ENCODE measurements around the gene SRSF4. TPM values are rescaled to one million over a fixed set of nuclear protein-coding genes. Genes with fewer than 3 reads are reported as not detected.

The SRSF4 gene
- total RNA-seq, 4 donors from 2014 or later = 41.4 to 82.6 (median 56.4) TPM

DNA sequence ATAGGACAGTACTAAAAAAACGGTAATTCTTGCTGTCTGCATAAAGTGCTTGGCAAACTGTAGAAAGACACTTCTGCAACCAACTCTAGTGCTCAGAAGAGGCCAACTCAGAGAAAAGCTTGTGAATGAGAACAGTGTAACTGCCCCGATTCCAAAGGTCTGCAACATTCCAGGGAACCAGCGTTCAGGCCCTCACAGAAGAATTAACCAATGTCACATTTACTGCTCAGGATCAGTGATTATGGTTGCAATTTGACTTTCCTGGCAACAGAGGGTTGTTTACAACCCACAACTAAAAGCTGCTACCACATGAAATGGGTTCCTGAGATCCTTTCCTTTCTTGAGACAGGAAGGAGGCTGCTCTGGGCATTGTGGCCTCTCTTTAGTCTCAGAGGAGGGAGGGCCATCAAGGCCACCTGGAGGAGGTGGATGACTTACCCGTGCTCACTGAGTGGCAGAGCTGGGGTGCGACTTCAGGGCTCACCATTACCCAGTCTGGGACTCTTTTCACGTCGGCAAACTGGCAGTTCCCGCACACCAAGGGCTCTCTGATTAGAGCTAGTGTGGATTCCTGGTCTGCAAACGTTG is 15.3 kb downstream of the SRSF4 start:
- WGBS, 2 donors = 64 to 83% methylated on average over 9 of the region's 9 CpGs
- intact Hi-C loops (cut with DNase I) = no loop called here
- Histone ChIP-seq H3K4me3 (no peak overlapping the region), H3K27me3 (no peaks in the 10 kb centered on the region), H3K36me3 (peaks cover 0 to 77% (median 13%) of the 10 kb centered on the region in 3 donors), H3K9me3 (no peaks in the 10 kb centered on the region), H3K27ac (no peak overlapping the region), H3K4me1 (peaks cover 2 to 55% (median 23%) of the 10 kb centered on the region in 3 donors)
- DNase-seq = no peak
- TF ChIP-seq, protein P1, sequence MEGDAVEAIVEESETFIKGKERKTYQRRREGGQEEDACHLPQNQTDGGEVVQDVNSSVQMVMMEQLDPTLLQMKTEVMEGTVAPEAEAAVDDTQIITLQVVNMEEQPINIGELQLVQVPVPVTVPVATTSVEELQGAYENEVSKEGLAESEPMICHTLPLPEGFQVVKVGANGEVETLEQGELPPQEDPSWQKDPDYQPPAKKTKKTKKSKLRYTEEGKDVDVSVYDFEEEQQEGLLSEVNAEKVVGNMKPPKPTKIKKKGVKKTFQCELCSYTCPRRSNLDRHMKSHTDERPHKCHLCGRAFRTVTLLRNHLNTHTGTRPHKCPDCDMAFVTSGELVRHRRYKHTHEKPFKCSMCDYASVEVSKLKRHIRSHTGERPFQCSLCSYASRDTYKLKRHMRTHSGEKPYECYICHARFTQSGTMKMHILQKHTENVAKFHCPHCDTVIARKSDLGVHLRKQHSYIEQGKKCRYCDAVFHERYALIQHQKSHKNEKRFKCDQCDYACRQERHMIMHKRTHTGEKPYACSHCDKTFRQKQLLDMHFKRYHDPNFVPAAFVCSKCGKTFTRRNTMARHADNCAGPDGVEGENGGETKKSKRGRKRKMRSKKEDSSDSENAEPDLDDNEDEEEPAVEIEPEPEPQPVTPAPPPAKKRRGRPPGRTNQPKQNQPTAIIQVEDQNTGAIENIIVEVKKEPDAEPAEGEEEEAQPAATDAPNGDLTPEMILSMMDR (IDR thresholded peaks at IDR 0.05) = no peak
- no peak for TF ChIP-seq POLR2A (IDR thresholded peaks at IDR 0.05)

GRCh38 chr1:29164588-29164987 is 17.1 kb downstream of the SRSF4 start:
- WGBS, 2 donors = 82 to 86% methylated on average over 4 of the region's 4 CpGs
- H3K9me3 ChIP-seq = no peaks in the 10 kb centered on the region
- TF ChIP-seq, protein P1 (IDR thresholded peaks at IDR 0.05) = no peak
- no peak for TF ChIP-seq POLR2A (IDR thresholded peaks at IDR 0.05)
- H3K27me3 ChIP-seq = no peaks in the 10 kb centered on the region
- intact Hi-C loops (cut with DNase I) = no loop called here
- DNase-seq = no peak
- peaks cover 0 to 48% (median 11%) of the 10 kb centered on the region in 3 donors for H3K4me1 ChIP-seq
- H3K36me3 ChIP-seq = peaks cover 0 to 94% (median 13%) of the 10 kb centered on the region in 3 donors
- H3K4me3 ChIP-seq = no peak overlapping the region
- H3K27ac ChIP-seq = no peak overlapping the region

DNA sequence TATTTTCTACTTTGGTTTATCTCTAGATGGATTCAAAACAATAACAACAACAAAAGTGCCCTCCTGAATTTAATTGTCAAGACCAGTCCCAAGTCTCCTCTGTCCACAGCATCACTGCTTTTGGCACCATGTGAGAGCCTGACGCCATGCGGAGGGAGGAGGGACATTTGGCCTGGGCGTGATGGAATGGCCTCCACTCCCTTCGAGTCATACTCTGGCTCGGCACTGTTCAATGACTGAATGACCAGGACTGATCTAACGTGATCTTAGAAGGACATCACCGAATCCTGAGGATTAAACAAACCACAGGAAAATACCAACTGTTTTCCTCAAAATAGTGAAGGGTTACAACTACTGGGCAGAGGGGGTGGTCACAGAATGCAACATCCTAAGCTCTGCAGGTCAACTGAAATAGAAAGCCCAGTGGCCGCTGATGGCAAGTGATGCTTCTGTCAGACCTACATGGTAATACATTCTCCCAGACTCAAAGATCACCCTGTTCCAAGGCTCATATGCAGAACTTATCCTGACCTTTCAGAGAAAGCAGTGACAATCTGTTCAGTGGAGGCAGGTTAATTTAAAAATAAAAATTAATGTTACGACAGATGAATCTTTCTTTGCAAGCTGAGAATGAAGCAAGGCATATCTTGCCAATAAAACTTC is 19.1 kb downstream of the SRSF4 start:
- Histone ChIP-seq H3K9me3 (no peaks in the 10 kb centered on the region), H3K27ac (peak overlapping the region in 1 of 4 donors; percentile 31), H3K36me3 (peaks cover 0 to 95% (median 25%) of the 10 kb centered on the region in 3 donors), H3K4me1 (peaks cover 0 to 35% (median 11%) of the 10 kb centered on the region in 3 donors), H3K27me3 (no peaks in the 10 kb centered on the region), H3K4me3 (no peak overlapping the region)
- WGBS, 2 donors = 64 to 71% methylated on average over 8 to 9 of the region's 9 CpGs
- intact Hi-C loops (cut with DNase I) = no loop called here
- TF ChIP-seq, protein P1 (IDR thresholded peaks at IDR 0.05) = no peak
- no peak for TF ChIP-seq POLR2A (IDR thresholded peaks at IDR 0.05)
- DNase-seq = no peak

- DNase-seq = no peak
- intact Hi-C loops (cut with DNase I) = no loop called here
- TF ChIP-seq, protein P1 (IDR thresholded peaks at IDR 0.05) = no peak
- no peak for TF ChIP-seq POLR2A (IDR thresholded peaks at IDR 0.05)
- 46 to 56% methylated on average over 4 of the region's 4 CpGs for WGBS, 2 donors
- Histone ChIP-seq H3K9me3 (no peaks in the 10 kb centered on the region), H3K4me1 (peaks cover 0 to 41% (median 12%) of the 10 kb centered on the region in 3 donors), H3K4me3 (no peak overlapping the region), H3K36me3 (peaks cover 0 to 95% (median 26%) of the 10 kb centered on the region in 3 donors), H3K27me3 (no peaks in the 10 kb centered on the region), H3K27ac (peak overlapping the region in 1 of 4 donors; percentile 31)
Observed at GRCh38 chr1:29162025-29162424, 19.7 kb downstream of the SRSF4 start.

DNA sequence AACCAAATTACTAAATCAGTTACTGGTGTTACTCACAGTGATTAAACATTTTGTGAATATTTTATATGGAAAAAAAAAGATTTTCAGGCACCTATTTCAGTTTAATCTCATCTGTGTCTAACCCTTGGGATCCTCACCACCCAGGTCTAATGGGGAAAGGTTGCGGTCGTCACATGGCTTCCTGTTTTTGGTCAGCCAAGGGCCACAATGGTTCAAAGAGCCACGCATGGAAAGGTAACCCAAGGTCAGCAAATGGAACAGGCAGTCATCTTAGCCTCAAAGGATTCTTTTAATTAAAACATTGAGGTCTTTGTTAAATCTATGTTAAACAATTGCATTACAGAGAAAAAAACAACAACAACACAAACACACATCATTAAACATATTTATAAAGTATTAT is 21.9 kb downstream of the SRSF4 start:
- no peak for DNase-seq
- Histone ChIP-seq H3K27me3 (no peaks in the 10 kb centered on the region), H3K36me3 (peaks cover 0 to 95% (median 15%) of the 10 kb centered on the region in 3 donors), H3K9me3 (no peaks in the 10 kb centered on the region), H3K27ac (no peak overlapping the region), H3K4me1 (peaks cover 0 to 46% (median 16%) of the 10 kb centered on the region in 3 donors), H3K4me3 (no peak overlapping the region)
- TF ChIP-seq, protein P1 (IDR thresholded peaks at IDR 0.05) = no peak
- no peak for TF ChIP-seq POLR2A (IDR thresholded peaks at IDR 0.05)
- intact Hi-C loops (cut with DNase I) = no loop called here
- WGBS, 2 donors = 81 to 84% methylated on average over 3 of the region's 3 CpGs
